Mesothelial cell of epicardium (in vitro differentiated cells): Measurements from ENCODE around the gene BMPR1A. TPM values are rescaled to one million over a fixed set of nuclear protein-coding genes. Genes with fewer than 3 reads are reported as not detected.

ENCODE experiments used
- DNase-seq, 2 experiments: peaks; one replicate each; pipeline ENCODE4 v3.0.0; 2021; ENCODE audit warnings: low spot score in 2 of 2; ENCODE audit not compliant: unreplicated experiment in 2 of 2
- H3K27ac Mint-ChIP-seq: 2 replicates; pipeline ENCODE4 v1.8.0; 2021; ENCODE audit warnings: mixed read lengths
- H3K27me3 Mint-ChIP-seq: 2 replicates; pipeline ENCODE4 v1.8.0; 2021; ENCODE audit warnings: low read depth, mixed read lengths
- H3K36me3 Mint-ChIP-seq: 2 replicates; pipeline ENCODE4 v1.8.0; 2021; ENCODE audit warnings: mixed read lengths
- H3K4me1 Mint-ChIP-seq: 2 replicates; pipeline ENCODE4 v1.8.0; 2021; ENCODE audit warnings: mixed read lengths
- H3K4me3 Mint-ChIP-seq: 2 replicates; pipeline ENCODE4 v1.8.0; 2021; ENCODE audit warnings: mild to moderate bottlenecking, moderate library complexity, mixed read lengths
- H3K9me3 Mint-ChIP-seq: 2 replicates; pipeline ENCODE4 v1.8.0; 2021; ENCODE audit warnings: mixed read lengths
- total RNA-seq: library from RNA; stranded (reverse); gene quantifications from 3 replicates; pipeline ENCODE4 v1.2.1, GENCODE V29; 2021
- TF ChIP-seq, protein P1 (sequence below): fragments of 200-600 bp; sonication (generic); IDR thresholded peaks from one replicate; pipeline ENCODE4 v1.5.0; 2021; ENCODE audit warnings: antibody characterized with exemption; ENCODE audit not compliant: unreplicated experiment

The BMPR1A gene
- total RNA-seq, 1 donor from 2014 or later = 100.0 TPM

- Mint-ChIP-seq H3K4me1 (peaks cover 40% of the 10 kb centered on the region), H3K9me3 (no peaks in the 10 kb centered on the region), H3K36me3 (peaks cover 3% of the 10 kb centered on the region), H3K27me3 (no peaks in the 10 kb centered on the region), H3K27ac (peak overlapping the region; percentile 93), H3K4me3 (no peak overlapping the region)
- TF ChIP-seq, protein P1, sequence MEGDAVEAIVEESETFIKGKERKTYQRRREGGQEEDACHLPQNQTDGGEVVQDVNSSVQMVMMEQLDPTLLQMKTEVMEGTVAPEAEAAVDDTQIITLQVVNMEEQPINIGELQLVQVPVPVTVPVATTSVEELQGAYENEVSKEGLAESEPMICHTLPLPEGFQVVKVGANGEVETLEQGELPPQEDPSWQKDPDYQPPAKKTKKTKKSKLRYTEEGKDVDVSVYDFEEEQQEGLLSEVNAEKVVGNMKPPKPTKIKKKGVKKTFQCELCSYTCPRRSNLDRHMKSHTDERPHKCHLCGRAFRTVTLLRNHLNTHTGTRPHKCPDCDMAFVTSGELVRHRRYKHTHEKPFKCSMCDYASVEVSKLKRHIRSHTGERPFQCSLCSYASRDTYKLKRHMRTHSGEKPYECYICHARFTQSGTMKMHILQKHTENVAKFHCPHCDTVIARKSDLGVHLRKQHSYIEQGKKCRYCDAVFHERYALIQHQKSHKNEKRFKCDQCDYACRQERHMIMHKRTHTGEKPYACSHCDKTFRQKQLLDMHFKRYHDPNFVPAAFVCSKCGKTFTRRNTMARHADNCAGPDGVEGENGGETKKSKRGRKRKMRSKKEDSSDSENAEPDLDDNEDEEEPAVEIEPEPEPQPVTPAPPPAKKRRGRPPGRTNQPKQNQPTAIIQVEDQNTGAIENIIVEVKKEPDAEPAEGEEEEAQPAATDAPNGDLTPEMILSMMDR = no peak
- DNase-seq = no peak
Observed at GRCh38 chr10:86799188-86799845, 42.9 kb downstream of the BMPR1A start.

DNA sequence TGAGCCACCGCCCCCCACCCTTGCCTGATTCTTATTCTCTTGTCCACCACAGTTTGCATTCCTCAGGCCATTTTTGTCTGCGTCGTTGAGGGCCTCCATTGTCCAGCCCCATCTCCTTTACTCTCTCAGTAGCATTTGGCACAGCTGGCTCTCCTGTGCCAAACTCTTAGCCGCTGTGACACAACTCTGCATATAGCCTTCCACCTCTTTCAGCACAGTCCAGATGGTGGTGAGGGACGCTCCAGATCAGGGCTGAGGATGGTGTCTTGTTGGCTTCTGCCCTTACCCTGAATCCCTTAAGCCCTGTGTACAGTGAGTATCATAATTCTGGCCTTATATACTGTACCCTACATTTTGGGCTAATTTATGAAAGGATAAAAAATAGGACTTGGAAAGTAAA is 45.6 kb downstream of the BMPR1A start:
- H3K27me3 Mint-ChIP-seq = no peaks in the 10 kb centered on the region

DNA sequence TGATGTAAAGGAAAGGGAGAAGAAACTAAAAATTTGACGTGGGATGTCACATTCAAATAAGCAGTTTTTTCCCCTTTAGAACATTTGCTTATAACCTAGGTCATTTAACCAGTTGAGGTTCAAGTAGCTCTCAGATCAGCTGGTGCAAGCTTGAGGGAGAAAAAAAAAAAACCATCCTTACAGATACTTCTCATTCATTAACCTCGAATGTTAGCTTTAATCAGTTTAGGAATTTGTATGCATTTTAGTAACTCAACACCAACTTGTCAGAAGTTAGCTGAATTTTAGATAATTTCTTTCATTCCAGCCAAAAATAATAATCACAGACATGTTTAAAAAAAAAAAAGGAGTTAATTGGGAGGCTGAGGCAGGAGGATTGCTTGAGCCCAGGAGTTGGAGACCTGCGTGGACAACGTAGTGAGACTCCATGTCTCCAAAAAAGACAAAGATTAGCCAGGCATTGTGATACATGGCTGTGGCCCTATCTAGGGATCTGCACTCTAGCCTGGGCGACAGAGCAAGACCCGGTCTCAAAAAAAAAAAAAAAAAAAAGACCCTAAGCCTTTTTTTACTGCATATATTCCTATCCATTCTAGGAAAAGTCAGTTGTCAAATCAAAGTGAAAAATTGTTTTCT is 46.2 kb downstream of the BMPR1A start:
- H3K27ac Mint-ChIP-seq = peak overlapping the region; percentile 67

More for the DNA sequence above, 45.6 kb downstream of the BMPR1A start:
- Mint-ChIP-seq H3K4me3 (no peak overlapping the region), H3K4me1 (peaks cover 40% of the 10 kb centered on the region), H3K36me3 (peaks cover 3% of the 10 kb centered on the region), H3K27ac (peak overlapping the region; percentile 67), H3K9me3 (no peaks in the 10 kb centered on the region)
- TF ChIP-seq, protein P1 = no peak
- DNase-seq = no peak

DNA sequence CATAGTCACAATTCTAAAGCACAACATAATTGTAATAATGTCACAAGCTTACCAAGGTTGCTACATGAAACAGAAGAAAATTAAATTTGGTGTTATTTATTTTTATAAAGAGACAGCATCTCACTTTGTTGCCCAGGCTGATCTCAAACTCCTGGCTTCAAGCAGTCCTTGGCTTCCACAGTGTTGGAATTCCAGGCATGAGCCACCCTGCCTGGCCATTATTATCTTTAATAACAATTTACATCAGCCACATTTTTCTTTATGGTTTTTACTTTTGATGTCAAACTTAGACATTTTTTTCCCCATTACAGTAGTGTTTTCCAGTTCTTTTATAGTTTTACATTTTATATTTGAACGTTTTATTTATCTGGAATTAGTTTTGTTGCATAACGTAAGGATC is 46.7 kb downstream of the BMPR1A start:
- H3K27me3 Mint-ChIP-seq = no peaks in the 10 kb centered on the region
- peak overlapping the region; percentile 53 for H3K27ac Mint-ChIP-seq
- H3K9me3 Mint-ChIP-seq = no peaks in the 10 kb centered on the region
- no peak overlapping the region for H3K4me3 Mint-ChIP-seq
- H3K36me3 Mint-ChIP-seq = peaks cover 3% of the 10 kb centered on the region
- peaks cover 36% of the 10 kb centered on the region for H3K4me1 Mint-ChIP-seq
- no peak for DNase-seq
- TF ChIP-seq, protein P1 = no peak

More for the DNA sequence above, 46.2 kb downstream of the BMPR1A start:
- no peaks in the 10 kb centered on the region for H3K27me3 Mint-ChIP-seq
- TF ChIP-seq, protein P1 = no peak
- H3K4me1 Mint-ChIP-seq = peaks cover 37% of the 10 kb centered on the region
- no peak for DNase-seq
- no peaks in the 10 kb centered on the region for H3K9me3 Mint-ChIP-seq
- H3K4me3 Mint-ChIP-seq = no peak overlapping the region
- peaks cover 3% of the 10 kb centered on the region for H3K36me3 Mint-ChIP-seq

- H3K27ac Mint-ChIP-seq = peak overlapping the region; percentile 53
- H3K27me3 Mint-ChIP-seq = no peaks in the 10 kb centered on the region
- H3K9me3 Mint-ChIP-seq = no peaks in the 10 kb centered on the region
- TF ChIP-seq, protein P1 = no peak
- H3K4me1 Mint-ChIP-seq = peaks cover 21% of the 10 kb centered on the region
- no peak overlapping the region for H3K4me3 Mint-ChIP-seq
- H3K36me3 Mint-ChIP-seq = peaks cover 6% of the 10 kb centered on the region
- DNase-seq = no peak
Observed at GRCh38 chr10:86804805-86805204, 48.4 kb downstream of the BMPR1A start.
